ENCODE data around the gene TBCE.

Gene TBCE

DNA sequence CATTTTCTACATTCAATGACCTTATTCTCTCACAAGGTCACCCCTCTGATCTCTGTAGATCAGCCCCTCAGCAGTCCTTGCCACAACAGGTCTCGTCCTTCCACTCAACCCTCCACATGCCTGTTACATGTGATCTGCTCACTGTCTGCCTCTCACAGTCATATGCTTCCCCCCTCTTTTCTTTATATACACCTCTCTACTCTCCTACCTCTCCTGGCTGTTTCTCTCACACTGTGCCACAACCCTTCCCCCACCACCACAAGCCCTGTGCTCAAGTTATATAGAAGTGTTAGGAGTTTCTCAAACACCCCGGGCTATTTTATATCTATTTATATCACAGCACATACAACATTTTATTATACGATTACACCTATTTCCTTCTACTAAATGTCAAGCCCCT lies 124.4 kb downstream of the TBCE start:
- TF ChIP-seq, protein P1, sequence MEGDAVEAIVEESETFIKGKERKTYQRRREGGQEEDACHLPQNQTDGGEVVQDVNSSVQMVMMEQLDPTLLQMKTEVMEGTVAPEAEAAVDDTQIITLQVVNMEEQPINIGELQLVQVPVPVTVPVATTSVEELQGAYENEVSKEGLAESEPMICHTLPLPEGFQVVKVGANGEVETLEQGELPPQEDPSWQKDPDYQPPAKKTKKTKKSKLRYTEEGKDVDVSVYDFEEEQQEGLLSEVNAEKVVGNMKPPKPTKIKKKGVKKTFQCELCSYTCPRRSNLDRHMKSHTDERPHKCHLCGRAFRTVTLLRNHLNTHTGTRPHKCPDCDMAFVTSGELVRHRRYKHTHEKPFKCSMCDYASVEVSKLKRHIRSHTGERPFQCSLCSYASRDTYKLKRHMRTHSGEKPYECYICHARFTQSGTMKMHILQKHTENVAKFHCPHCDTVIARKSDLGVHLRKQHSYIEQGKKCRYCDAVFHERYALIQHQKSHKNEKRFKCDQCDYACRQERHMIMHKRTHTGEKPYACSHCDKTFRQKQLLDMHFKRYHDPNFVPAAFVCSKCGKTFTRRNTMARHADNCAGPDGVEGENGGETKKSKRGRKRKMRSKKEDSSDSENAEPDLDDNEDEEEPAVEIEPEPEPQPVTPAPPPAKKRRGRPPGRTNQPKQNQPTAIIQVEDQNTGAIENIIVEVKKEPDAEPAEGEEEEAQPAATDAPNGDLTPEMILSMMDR (IDR thresholded peaks at IDR 0.05; ENCODE audit: insufficient read depth, missing control alignments), result no peak
- DNase-seq (ENCODE audit: insufficient read length, low spot score), result no peak
- no peak for FAIRE-seq

DNA sequence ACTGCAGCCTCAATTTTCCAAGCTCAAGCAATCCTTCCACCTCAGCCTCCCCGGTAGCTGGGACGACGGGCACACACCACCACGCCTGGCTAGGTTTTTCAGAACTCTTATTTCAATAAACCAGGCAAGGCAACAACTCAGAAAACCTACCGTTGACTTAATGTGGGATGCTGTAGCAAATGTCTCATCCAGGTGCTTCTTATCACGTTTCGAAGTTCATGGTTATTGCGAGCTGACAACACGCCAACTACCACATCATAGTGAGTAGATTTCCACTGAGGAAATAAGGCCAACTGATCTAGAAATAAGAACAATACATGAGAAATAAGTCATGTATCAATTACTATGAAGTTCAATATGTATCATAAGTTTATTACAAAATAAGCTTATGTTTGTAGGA lies 127.3 kb downstream of the TBCE start:
- DNase-seq (ENCODE audit: insufficient read length, low spot score), result no peak
- TF ChIP-seq, protein P1 (IDR thresholded peaks at IDR 0.05; ENCODE audit: insufficient read depth, missing control alignments), result no peak
- FAIRE-seq, result no peak

DNA sequence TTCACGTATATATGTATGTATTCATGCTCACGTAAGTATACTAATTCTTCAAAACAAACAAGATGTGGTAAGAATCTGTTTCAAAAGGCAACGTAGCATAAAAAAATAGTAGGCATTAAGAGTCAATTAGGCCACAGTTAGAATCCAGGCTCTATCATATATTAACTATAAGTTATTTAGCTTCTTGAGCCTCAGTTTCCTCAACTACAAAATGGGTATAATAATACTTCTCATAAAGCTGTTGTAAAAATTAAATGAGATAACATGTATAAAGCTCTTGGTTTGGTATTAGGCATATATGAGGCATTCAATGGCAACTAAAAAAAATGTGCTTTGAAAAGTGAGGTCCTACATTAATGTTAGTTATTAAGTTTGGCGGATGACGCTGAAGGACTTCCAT lies 127.8 kb downstream of the TBCE start:
- DNase-seq (ENCODE audit: insufficient read length, low spot score), result no peak
- peak; percentile 64 for FAIRE-seq
- TF ChIP-seq, protein P1 (IDR thresholded peaks at IDR 0.05; ENCODE audit: insufficient read depth, missing control alignments), result no peak

DNA sequence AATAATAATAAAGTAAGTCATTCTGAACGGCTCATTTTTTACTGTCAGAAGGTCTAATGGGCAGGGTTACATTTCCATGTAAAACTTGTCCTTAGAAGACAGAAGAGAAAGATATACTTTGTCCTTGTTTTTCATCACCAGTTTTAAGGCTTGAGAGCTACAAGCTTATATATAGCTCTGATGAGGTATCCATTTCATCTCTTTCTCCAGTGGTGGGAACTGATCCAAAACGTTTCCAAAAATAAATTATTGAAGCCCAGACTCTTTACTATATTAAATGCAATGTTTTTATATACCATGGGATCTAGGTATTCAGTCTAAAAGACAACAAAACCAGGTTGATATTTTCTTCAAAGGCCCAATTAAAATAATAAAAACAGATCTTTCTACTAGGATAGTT lies 128.3 kb downstream of the TBCE start:
- TF ChIP-seq, protein P1 (IDR thresholded peaks at IDR 0.05; ENCODE audit: insufficient read depth, missing control alignments), result no peak
- peak; percentile 16 for FAIRE-seq
- DNase-seq (ENCODE audit: insufficient read length, low spot score), result no peak

DNA sequence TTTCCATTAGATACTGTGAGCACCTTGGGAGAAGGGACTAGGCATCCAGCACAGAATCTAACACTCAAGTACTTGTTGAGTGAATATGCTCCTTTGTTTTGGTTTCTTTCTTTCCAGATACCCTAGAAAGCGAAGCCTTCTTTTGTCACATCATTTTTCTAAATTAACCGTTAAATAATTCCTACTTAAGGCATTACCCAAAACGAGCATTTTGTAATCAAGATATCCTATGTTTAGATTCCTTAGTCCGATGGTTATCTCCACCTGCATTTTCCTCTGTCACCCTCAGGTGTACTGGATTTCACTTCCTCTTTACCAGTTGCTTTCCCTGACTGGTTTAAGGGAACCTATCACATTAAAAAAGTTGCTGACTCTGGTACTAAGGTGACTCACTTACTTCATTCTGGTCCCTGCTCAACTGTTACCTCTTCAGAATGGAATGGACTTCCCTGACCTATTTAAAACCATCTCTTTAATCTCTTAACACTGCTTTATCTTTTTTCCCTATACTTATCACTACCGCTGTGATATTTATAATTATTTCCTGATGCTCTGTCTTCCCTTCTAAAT lies 133.8 kb downstream of the TBCE start:
- FAIRE-seq, result no peak
- DNase-seq (ENCODE audit: insufficient read length, low spot score), result no peak
- TF ChIP-seq, protein P1 (IDR thresholded peaks at IDR 0.05; ENCODE audit: insufficient read depth, missing control alignments), result no peak
